GM18508 (cell line): Measurements from ENCODE around the gene SYNJ1.
"Not testable (repeated sequence)": the region's sequence is repeated elsewhere in the genome, so short reads cannot be mapped to it uniquely, and the experiment has no call there.

Source experiments
- ATAC-seq: cut with Tn5 transposase; IDR thresholded peaks from one replicate; pipeline ENCODE4 v1.9.1; 2021; ENCODE audit warnings: moderate number of reproducible peaks; ENCODE audit not compliant: insufficient read depth, unreplicated experiment

The SYNJ1 gene

GRCh38 chr21:32695482-32695881 lies 32.3 kb downstream of the SYNJ1 start:
- not testable (repeated sequence) for ATAC-seq

- no peak for ATAC-seq
Observed at GRCh38 chr21:32693581-32693980, 34.2 kb downstream of the SYNJ1 start.

- ATAC-seq = no peak
Observed at GRCh38 chr21:32690085-32690484, 37.7 kb downstream of the SYNJ1 start.

GRCh38 chr21:32687643-32688345 lies 40.0 kb downstream of the SYNJ1 start:
- ATAC-seq = no peak

GRCh38 chr21:32682696-32683474 lies 44.9 kb downstream of the SYNJ1 start:
- ATAC-seq = no peak

- no peak for ATAC-seq
Observed at GRCh38 chr21:32674731-32675130, 53.1 kb downstream of the SYNJ1 start.

- ATAC-seq = no peak
Observed at GRCh38 chr21:32674038-32674437, 53.8 kb downstream of the SYNJ1 start.

GRCh38 chr21:32666258-32666657 lies 61.6 kb downstream of the SYNJ1 start:
- ATAC-seq = no peak

- ATAC-seq = not testable (repeated sequence)
Observed at GRCh38 chr21:32664095-32664494, 63.7 kb downstream of the SYNJ1 start.

GRCh38 chr21:32661981-32662380 lies 65.8 kb downstream of the SYNJ1 start:
- not testable (repeated sequence) for ATAC-seq

GRCh38 chr21:32661026-32661782 lies 66.6 kb downstream of the SYNJ1 start:
- not testable (repeated sequence) for ATAC-seq

GRCh38 chr21:32658524-32658923 lies 69.3 kb downstream of the SYNJ1 start:
- ATAC-seq = no peak

GRCh38 chr21:32653326-32653901 lies 74.4 kb downstream of the SYNJ1 start:
- ATAC-seq = no peak

- ATAC-seq = no peak
Observed at GRCh38 chr21:32648165-32648564, 79.6 kb downstream of the SYNJ1 start.

GRCh38 chr21:32645261-32646182 lies 82.3 kb downstream of the SYNJ1 start:
- no peak for ATAC-seq

- ATAC-seq = no peak
Observed at GRCh38 chr21:32641710-32642698, 85.8 kb downstream of the SYNJ1 start.

GRCh38 chr21:32626621-32627196 lies 101.1 kb downstream of the SYNJ1 start:
- no peak for ATAC-seq

- not testable (repeated sequence) for ATAC-seq
Observed at GRCh38 chr21:32618218-32618617, 109.6 kb downstream of the SYNJ1 start.
